OCI-LY1 (cell line): ENCODE data around the gene ELL2.

Source experiments
- H2AFZ ChIP-seq: fragments of 200-600 bp; sonication (generic), shearing (Covaris generic); 2 replicates; pipeline ENCODE4 v1.6.0; 2014; ENCODE audit warnings: antibody characterized with exemption, mild to moderate bottlenecking, low read length
- H3F3A ChIP-seq: fragments of 200-600 bp; sonication (generic), shearing (Covaris generic); 2 replicates; pipeline ENCODE4 v1.6.0; 2014; ENCODE audit warnings: mild to moderate bottlenecking, antibody characterized with exemption, low read length, moderate library complexity; ENCODE audit not compliant: insufficient read depth
- H3K27ac ChIP-seq: fragments of 200-600 bp; sonication (generic); 2 replicates; pipeline ENCODE4 v1.5.1; 2014; ENCODE audit warnings: low read length, mixed run types, mild to moderate bottlenecking, low read depth; ENCODE audit not compliant: poor library complexity, severe bottlenecking
- H3K27me3 ChIP-seq: fragments of 200-600 bp; sonication (generic); 2 replicates; pipeline ENCODE4 v1.6.0; 2014; ENCODE audit warnings: antibody characterized with exemption, mild to moderate bottlenecking, low read length, moderate library complexity; ENCODE audit not compliant: insufficient read depth
- H3K36me3 ChIP-seq: fragments of 200-600 bp; sonication (generic); 2 replicates; pipeline ENCODE4 v1.6.1; 2014; ENCODE audit warnings: mild to moderate bottlenecking, antibody characterized with exemption, low read length, moderate library complexity, mixed read lengths; ENCODE audit not compliant: insufficient read depth
- H3K4me1 ChIP-seq: fragments of 200-600 bp; sonication (generic); 2 replicates; pipeline ENCODE4 v1.5.1; 2014; ENCODE audit warnings: mild to moderate bottlenecking, low read length, moderate library complexity; ENCODE audit not compliant: insufficient read depth, severe bottlenecking
- H3K4me2 ChIP-seq: fragments of 200-600 bp; sonication (generic), shearing (Covaris generic); 2 replicates; pipeline ENCODE4 v1.6.1; 2014; ENCODE audit warnings: low read length
- H3K4me3 ChIP-seq: fragments of 200-600 bp; sonication (generic); 2 replicates; pipeline ENCODE4 v1.5.1; 2014; ENCODE audit warnings: low read length, low read depth, mild to moderate bottlenecking, mixed read lengths; ENCODE audit not compliant: poor library complexity, severe bottlenecking
- H3K79me2 ChIP-seq: fragments of 200-600 bp; shearing (Covaris generic); 2 replicates; pipeline ENCODE4 v1.6.1; 2016; ENCODE audit warnings: mixed run types, low read length, mixed read lengths; ENCODE audit not compliant: insufficient read depth
- H3K9ac ChIP-seq: fragments of 200-600 bp; sonication (generic), shearing (Covaris generic); 2 replicates; pipeline ENCODE4 v1.6.1; 2014; ENCODE audit warnings: mild to moderate bottlenecking, low read length, mixed read lengths
- H3K9me2 ChIP-seq: fragments of 200-600 bp; sonication (generic), shearing (Covaris generic); 2 replicates; pipeline ENCODE4 v1.6.1; 2014; ENCODE audit warnings: low read depth, mild to moderate bottlenecking, low read length, mixed read lengths
- H3K9me3 ChIP-seq: fragments of 200-600 bp; shearing (Covaris generic); 2 replicates; pipeline ENCODE4 v1.6.1; 2014; ENCODE audit warnings: low read length, mixed read lengths
- H4K20me1 ChIP-seq: fragments of 200-600 bp; sonication (generic), shearing (Covaris generic); 2 replicates; pipeline ENCODE4 v1.6.0; 2016; ENCODE audit warnings: mild to moderate bottlenecking, low read length; ENCODE audit not compliant: insufficient read depth
- CTCF ChIP-seq: fragments of 200-600 bp; sonication (generic), shearing (Covaris generic); IDR thresholded peaks from 2 replicates; pipeline ENCODE4 v1.5.1; 2017; ENCODE audit warnings: mild to moderate bottlenecking, antibody characterized with exemption, low read length, moderate library complexity, mixed read lengths
- EZH2 ChIP-seq: fragments of 200-600 bp; sonication (generic), shearing (Covaris generic); IDR thresholded peaks from 2 replicates; pipeline ENCODE4 v1.8.0; 2017; ENCODE audit warnings: borderline replicate concordance, mixed run types, mild to moderate bottlenecking, antibody characterized with exemption, low read length, moderate library complexity, mixed read lengths

The ELL2 gene

GRCh38 chr5:95842854-95843544, 118.7 kb downstream of the ELL2 start:
- Histone ChIP-seq H3K4me3 (no peak overlapping the region), H3K4me2 (peak overlapping the region; percentile 24; the same call in 1 of the 2 replicates), H3K4me1 (peaks cover 8% of the 10 kb centered on the region), H3K79me2 (no peaks in the 10 kb centered on the region), H3K9me3 (no peaks in the 10 kb centered on the region), H3K9me2 (no peaks in the 10 kb centered on the region), H2AFZ (no peak overlapping the region), H3K27ac (no peak overlapping the region), H3K27me3 (no peaks in the 10 kb centered on the region), H3K36me3 (no peaks in the 10 kb centered on the region), H4K20me1 (no peaks in the 10 kb centered on the region), H3K9ac (no peak overlapping the region), H3F3A (no peaks in the 10 kb centered on the region)
- TF ChIP-seq CTCF (peak; percentile 61), EZH2 (no peak)

GRCh38 chr5:95841914-95842812, 119.5 kb downstream of the ELL2 start:
- H4K20me1 ChIP-seq: no peaks in the 10 kb centered on the region
- no peak overlapping the region for H3K4me3 ChIP-seq
- H3K36me3 ChIP-seq: no peaks in the 10 kb centered on the region
- no peaks in the 10 kb centered on the region for H3K27me3 ChIP-seq
- no peaks in the 10 kb centered on the region for H3K9me2 ChIP-seq
- H3K4me1 ChIP-seq: peaks cover 8% of the 10 kb centered on the region
- no peak for TF ChIP-seq CTCF
- TF ChIP-seq EZH2: no peak
- H3F3A ChIP-seq: no peaks in the 10 kb centered on the region
- no peak overlapping the region for H2AFZ ChIP-seq
- H3K9ac ChIP-seq: no peak overlapping the region
- no peaks in the 10 kb centered on the region for H3K79me2 ChIP-seq
- no peaks in the 10 kb centered on the region for H3K9me3 ChIP-seq
- H3K4me2 ChIP-seq: no peak overlapping the region
- no peak overlapping the region for H3K27ac ChIP-seq

GRCh38 chr5:95840956-95841705, 120.5 kb downstream of the ELL2 start:
- no peaks in the 10 kb centered on the region for H4K20me1 ChIP-seq
- no peaks in the 10 kb centered on the region for H3K79me2 ChIP-seq
- H3K27me3 ChIP-seq: no peaks in the 10 kb centered on the region
- no peak overlapping the region for H3K27ac ChIP-seq
- no peaks in the 10 kb centered on the region for H3K9me3 ChIP-seq
- H3K4me2 ChIP-seq: no peak overlapping the region
- H2AFZ ChIP-seq: no peak overlapping the region
- no peak overlapping the region for H3K9ac ChIP-seq
- TF ChIP-seq EZH2 (no peak), CTCF (no peak)
- no peak overlapping the region for H3K4me3 ChIP-seq
- peaks cover 8% of the 10 kb centered on the region for H3K4me1 ChIP-seq
- no peaks in the 10 kb centered on the region for H3K36me3 ChIP-seq
- no peaks in the 10 kb centered on the region for H3K9me2 ChIP-seq
- no peaks in the 10 kb centered on the region for H3F3A ChIP-seq
